Upper lobe of left lung (tissue), 4 donors: ENCODE results near the gene MTSS2.

Experiments
- CTCF ChIP-seq, 6 experiments: fragments of 450-650 bp in 4 of 6; fragments of 200-600 bp in 2 of 6; sonication (generic) in 2 of 6; IDR thresholded peaks; one replicate each; pipeline ENCODE4 v1.5.1; 2016 to 2019; ENCODE audit warnings: antibody characterized with exemption in 6 of 6
- POLR2A ChIP-seq, 4 donors: fragments of 450-650 bp; IDR thresholded peaks; one replicate each; pipeline ENCODE4 v1.5.1; 2016 to 2017; ENCODE audit warnings: antibody characterized with exemption in 4 of 4, mild to moderate bottlenecking in 2 of 4

GRCh38 chr16:70646260-70647241 is 39.3 kb downstream of the MTSS2 start, which contains the start of gene IL34:
- TF ChIP-seq POLR2A (IDR thresholded peaks at IDR 0.05) = no peak
- no peak for TF ChIP-seq CTCF (IDR thresholded peaks at IDR 0.05)
